ENCODE results near the gene MPDU1. TPM values are rescaled to one million over a fixed set of nuclear protein-coding genes. Genes with fewer than 3 reads are reported as not detected.

The MPDU1 gene
- total and polyA plus RNA-seq, 2 of the 13 experiments (the other 11 are each of a cell fraction or from before 2014, with no cell fraction given): 112 to 167 TPM

GRCh38 chr17:7551396-7551795 lies 32.3 kb upstream of the MPDU1 start:
- H3K4me3 ChIP-seq (replicated peaks in 1 of 3; ENCODE audit: insufficient read depth in 1 of 3, low read depth in 2 of 3, low read length in 3 of 3): peak overlapping the region in 2 of 3 experiments; percentile 13 to 39; a peak in 2 of 6 replicates
- ATAC-seq (peak; percentile 58), FAIRE-seq (peak; percentile 93), DNase-seq (ENCODE audit: low spot score) (peak; percentile 70)
- 0 out of 2 replicates have a peak overlapping the region, but pooled peaks have one; percentile 8 for H3K9ac ChIP-seq (ENCODE audit: insufficient read depth, low read depth, low read length)
- intact Hi-C loops (cut with micrococcal nuclease; ENCODE audit: unreplicated experiment) (no loop called here), in situ Hi-C loops (cut with HindIII; ENCODE audit: extremely low pct_ligation_motif_present, low pct_unique_long_range_greater_than_20kb) (no loop called here)
- no peak overlapping the region for H2AFZ ChIP-seq (ENCODE audit: low read length)
- H3K27me3 ChIP-seq (ENCODE audit: control insufficient read depth in 1 of 2, insufficient read depth in 2 of 2, low read length in 2 of 2): no peaks in the 10 kb centered on the region
- no peaks in the 10 kb centered on the region for H3K9me3 ChIP-seq (ENCODE audit: low read length)
- no peaks in the 10 kb centered on the region for H4K20me1 ChIP-seq (ENCODE audit: insufficient read depth, low read length)
- BruUV-seq (replicated peaks): no TSS peak
- no peaks in the 10 kb centered on the region for H3K36me3 ChIP-seq (replicated peaks in 1 of 2; ENCODE audit: control insufficient read depth in 1 of 2, insufficient read depth in 2 of 2, low read length in 2 of 2)
- H3K4me2 ChIP-seq (ENCODE audit: low read depth, low read length): peak overlapping the region; percentile 65
- H3K27ac ChIP-seq (ENCODE audit: extremely low read length, insufficient read depth, low read length): peak overlapping the region; percentile 30
- 0% methylated on average over 4 of the region's 4 CpGs for WGBS (ENCODE audit: low lambda C conversion rate)
- ChIA-PET CTCF (ENCODE audit: low intra/inter-chr PET ratio, low total read pairs) (no interaction called here), POLR2A (interaction anchor here (1.1 kb wide), 1 partner anchor 9 kb away, joined by 10 read pairs; no protein-coding TSS in a partner anchor)
- peaks cover 53% of the 10 kb centered on the region for H3K4me1 ChIP-seq (ENCODE audit: insufficient read depth, low read length)
- H3K79me2 ChIP-seq (ENCODE audit: insufficient read depth, low read length): no peaks in the 10 kb centered on the region
- 0 out of 2 replicates have a peak, but pooled peaks have one; percentile 42 for TF ChIP-seq NRL (CRISPR knock-in tag; IDR thresholded peaks at IDR 0.05; ENCODE audit: borderline replicate concordance)
- peak; percentile 44 for TF ChIP-seq XRCC5 (optimal IDR thresholded peaks at IDR 0.05; ENCODE audit: low read length)
- TF ChIP-seq JARID2 (CRISPR knock-in tag; IDR thresholded peaks at IDR 0.05; ENCODE audit: insufficient replicate concordance): no peak
- no peak for TF ChIP-seq ONECUT2 (CRISPR knock-in tag; IDR thresholded peaks at IDR 0.05)
- no peak for TF ChIP-seq PLSCR1 (CRISPR knock-in tag; IDR thresholded peaks at IDR 0.05; ENCODE audit: borderline replicate concordance)
- TF ChIP-seq ZNF788 (CRISPR knock-in tag; IDR thresholded peaks at IDR 0.05; ENCODE audit: borderline replicate concordance): no peak; the same call in 1 of the 2 replicates
- TF ChIP-seq EP300 (IDR thresholded peaks at IDR 0.05; ENCODE audit: low read depth in 2 of 2, low read length in 2 of 2): no peak
- no peak for TF ChIP-seq EP300 (CRISPR knock-in tag; IDR thresholded peaks at IDR 0.05; ENCODE audit: borderline replicate concordance)
- TF ChIP-seq NR0B2 (CRISPR knock-in tag; IDR thresholded peaks at IDR 0.05): no peak
- TF ChIP-seq RELA (CRISPR knock-in tag; IDR thresholded peaks at IDR 0.05): no peak
- no peak for TF ChIP-seq ZNF441 (CRISPR knock-in tag; IDR thresholded peaks at IDR 0.05; ENCODE audit: borderline replicate concordance)
- TF ChIP-seq GABPB1 (CRISPR knock-in tag; IDR thresholded peaks at IDR 0.05): no peak
- TF ChIP-seq THRA (CRISPR knock-in tag; IDR thresholded peaks at IDR 0.05; ENCODE audit: borderline replicate concordance): peak; percentile 22; the same call in 1 of the 2 replicates
- TF ChIP-seq PAXIP1 (CRISPR knock-in tag; conservative IDR thresholded peaks at IDR 0.05): peak; percentile 86
- 0 out of 2 replicates have a peak, but pooled peaks have one; percentile 23 for TF ChIP-seq RXRB (CRISPR knock-in tag; IDR thresholded peaks at IDR 0.05; ENCODE audit: borderline replicate concordance)
- TF ChIP-seq DR1 (CRISPR knock-in tag; IDR thresholded peaks at IDR 0.05): no peak
- no peak for TF ChIP-seq REXO4 (CRISPR knock-in tag; IDR thresholded peaks at IDR 0.05; ENCODE audit: borderline replicate concordance)
- no peak for TF ChIP-seq ZNF562 (CRISPR knock-in tag; IDR thresholded peaks at IDR 0.05; ENCODE audit: borderline replicate concordance)

All from HepG2 (cell line).